NCI-H748 (cell line): ENCODE results near the gene RLBP1.

Experiments used
- DNase-seq: peaks from one replicate; lab custom pipeline; 2025; ENCODE audit not compliant: unreplicated experiment; lab: John Stamatoyannopoulos, UW

Gene RLBP1

GRCh38 chr15:89178307-89178977 lies 42.9 kb downstream of the RLBP1 start:
- no peak for DNase-seq

- peak; percentile 47 for DNase-seq
Measured at GRCh38 chr15:89177633-89178306, 43.6 kb downstream of the RLBP1 start.

- no peak for DNase-seq
Measured at GRCh38 chr15:89177116-89177515, 44.3 kb downstream of the RLBP1 start.

- no peak for DNase-seq
Measured at GRCh38 chr15:89175617-89176191, 45.7 kb downstream of the RLBP1 start.

GRCh38 chr15:89174476-89174875 lies 46.9 kb downstream of the RLBP1 start:
- DNase-seq = no peak

GRCh38 chr15:89172921-89173320 lies 48.5 kb downstream of the RLBP1 start:
- no peak for DNase-seq

GRCh38 chr15:89171136-89172072 lies 50.0 kb downstream of the RLBP1 start:
- peak; percentile 39 for DNase-seq

- DNase-seq = no peak
Measured at GRCh38 chr15:89170364-89170763, 51.0 kb downstream of the RLBP1 start.

- DNase-seq = no peak
Measured at GRCh38 chr15:89168316-89168833, 53.0 kb downstream of the RLBP1 start.

GRCh38 chr15:89167267-89168176 lies 53.9 kb downstream of the RLBP1 start:
- DNase-seq = no peak

GRCh38 chr15:89165677-89166076 lies 55.7 kb downstream of the RLBP1 start:
- DNase-seq = no peak

- DNase-seq = no peak
Measured at GRCh38 chr15:89164712-89165211, 56.6 kb downstream of the RLBP1 start.

GRCh38 chr15:89163271-89164055 lies 57.9 kb downstream of the RLBP1 start:
- DNase-seq = no peak

- DNase-seq = no peak
Measured at GRCh38 chr15:89161666-89162065, 59.7 kb downstream of the RLBP1 start.
